Upper lobe of left lung (tissue), 4 donors: ENCODE measurements around the gene TMEM236.

Experiments used
- CTCF ChIP-seq, 6 experiments: fragments of 450-650 bp in 4 of 6; fragments of 200-600 bp in 2 of 6; sonication (generic) in 2 of 6; IDR thresholded peaks; one replicate each; pipeline ENCODE4 v1.5.1; 2016 to 2019; ENCODE audit warnings: antibody characterized with exemption in 6 of 6
- POLR2A ChIP-seq, 4 donors: fragments of 450-650 bp; IDR thresholded peaks; one replicate each; pipeline ENCODE4 v1.5.1; 2016 to 2017; ENCODE audit warnings: antibody characterized with exemption in 4 of 4, mild to moderate bottlenecking in 2 of 4
- POLR2AphosphoS5 ChIP-seq, 2 donors: sonication (generic); formaldehyde crosslinking; IDR thresholded peaks; one replicate each; pipeline ENCODE4 v1.5.1; 2017; ENCODE audit warnings: antibody characterized with exemption in 2 of 2

- TF ChIP-seq POLR2AphosphoS5 (IDR thresholded peaks at IDR 0.05) (no peak), POLR2A (IDR thresholded peaks at IDR 0.05) (no peak), CTCF (IDR thresholded peaks at IDR 0.05) (no peak)
Measured at GRCh38 chr10:17736223-17736622, 15.8 kb upstream of the TMEM236 start.
